HL-60 (cell line): ENCODE measurements around the gene ZNF782.

Source experiments
- DNase-seq, 2 experiments: peaks; one replicate each; pipeline ENCODE4 v3.0.0-alpha.2; 2010 to 2020; ENCODE audit warnings: low read depth in 1 of 2, low spot score in 1 of 2
- H3K27ac ChIP-seq: fragments of 250-450 bp; sonication (Bioruptor Pico); replicated peaks from 2 replicates; pipeline ENCODE4 v1.5.1; 2020; ENCODE audit warnings: mild to moderate bottlenecking, moderate library complexity
- H3K27me3 ChIP-seq: fragments of 250-450 bp; sonication (Bioruptor Pico); 2 replicates; pipeline ENCODE4 v1.5.1; 2021; ENCODE audit warnings: mild to moderate bottlenecking, moderate library complexity; ENCODE audit not compliant: insufficient read depth, poor library complexity, severe bottlenecking
- H3K4me3 ChIP-seq: replicated peaks from 2 replicates; pipeline ENCODE4 v1.5.1; 2011; ENCODE audit warnings: mild to moderate bottlenecking, control low read depth, low read length; ENCODE audit not compliant: insufficient read depth
- CTCF ChIP-seq: IDR thresholded peaks from one replicate; pipeline ENCODE4 v1.5.1; 2011; ENCODE audit warnings: low read length, control low read depth, inconsistent platforms; ENCODE audit not compliant: insufficient read depth
- GABPA ChIP-seq: IDR thresholded peaks from 2 replicates; pipeline ENCODE4 v1.6.1; 2012; ENCODE audit warnings: low read depth
- POLR2AphosphoS5 ChIP-seq: IDR thresholded peaks from 2 replicates; pipeline ENCODE4 v1.6.1; 2012; ENCODE audit warnings: low read depth
- REST ChIP-seq: IDR thresholded peaks from 2 replicates; pipeline ENCODE4 v1.6.1; 2012; ENCODE audit warnings: low read depth; ENCODE audit not compliant: insufficient replicate concordance
- SPI1 ChIP-seq: IDR thresholded peaks from 2 replicates; pipeline ENCODE4 v1.6.1; 2012; ENCODE audit warnings: low read depth, mild to moderate bottlenecking, borderline replicate concordance

Gene ZNF782

GRCh38 chr9:96885424-96885823 is 31.1 kb upstream of the ZNF782 start:
- Histone ChIP-seq H3K4me3 (no peak overlapping the region), H3K27me3 (no peaks in the 10 kb centered on the region), H3K27ac (no peak overlapping the region)
- TF ChIP-seq GABPA = no peak
- TF ChIP-seq POLR2AphosphoS5 = no peak
- TF ChIP-seq CTCF = no peak
- no peak for TF ChIP-seq REST
- no peak for TF ChIP-seq SPI1
- no peak for DNase-seq

- DNase-seq = peak in 1 of 2 experiments; percentile 13
- H3K4me3 ChIP-seq = no peak overlapping the region
- TF ChIP-seq SPI1 = no peak
- TF ChIP-seq REST = no peak
- no peak for TF ChIP-seq CTCF
- TF ChIP-seq POLR2AphosphoS5 = no peak
- no peak for TF ChIP-seq GABPA
Observed at GRCh38 chr9:96884443-96884842, 30.1 kb upstream of the ZNF782 start.

GRCh38 chr9:96883922-96884321 is 29.6 kb upstream of the ZNF782 start:
- DNase-seq = peak in 1 of 2 experiments; percentile 33
- no peak for TF ChIP-seq REST
- TF ChIP-seq SPI1 = no peak
- TF ChIP-seq GABPA = no peak
- TF ChIP-seq CTCF = no peak
- Histone ChIP-seq H3K4me3 (no peak overlapping the region), H3K27ac (no peak overlapping the region), H3K27me3 (no peaks in the 10 kb centered on the region)

More at GRCh38 chr9:96884443-96884842, 30.1 kb upstream of the ZNF782 start:
- Histone ChIP-seq H3K27me3 (no peaks in the 10 kb centered on the region), H3K27ac (no peak overlapping the region)
